NCI-H1930 (cell line): ENCODE measurements around the gene MTX1.
"Not testable (repeated sequence)": the region's sequence is repeated elsewhere in the genome, so short reads cannot be mapped to it uniquely, and the experiment has no call there.

ENCODE experiments used
- DNase-seq, 2 experiments: peaks; one replicate each; lab custom pipeline; 2025; lab: John Stamatoyannopoulos, UW

MTX1 gene

GRCh38 chr1:155189926-155190325 is 18.6 kb upstream of the MTX1 start:
- DNase-seq = not testable (repeated sequence)

- no peak for DNase-seq
These were observed 16.6 kb upstream of the MTX1 start for GRCh38 chr1:155191904-155192303.

GRCh38 chr1:155192346-155193274 is 15.9 kb upstream of the MTX1 start:
- no peak for DNase-seq

- DNase-seq = peak; percentile 76 to 83
These were observed 15.1 kb upstream of the MTX1 start for GRCh38 chr1:155193275-155193990.

- DNase-seq = not testable (repeated sequence)
These were observed 14.6 kb upstream of the MTX1 start for GRCh38 chr1:155193991-155194240.

- no peak for DNase-seq
These were observed 13.0 kb upstream of the MTX1 start for GRCh38 chr1:155195201-155196102.

- no peak for DNase-seq
These were observed 12.2 kb upstream of the MTX1 start for GRCh38 chr1:155196103-155196892.

GRCh38 chr1:155196893-155197638 is 11.4 kb upstream of the MTX1 start:
- DNase-seq = no peak

- no peak for DNase-seq
These were observed 10.5 kb upstream of the MTX1 start for GRCh38 chr1:155197901-155198546.

- DNase-seq = no peak
These were observed 10.0 kb upstream of the MTX1 start for GRCh38 chr1:155198547-155198906.

GRCh38 chr1:155199792-155200191 is 8.7 kb upstream of the MTX1 start:
- no peak for DNase-seq

- DNase-seq = no peak
These were observed 7.6 kb upstream of the MTX1 start for GRCh38 chr1:155200920-155201319.

GRCh38 chr1:155202198-155202597 is 6.3 kb upstream of the MTX1 start:
- DNase-seq = no peak

GRCh38 chr1:155202731-155203515 is 5.6 kb upstream of the MTX1 start:
- no peak for DNase-seq

GRCh38 chr1:155205035-155205434 is 3.5 kb upstream of the MTX1 start:
- DNase-seq = no peak

GRCh38 chr1:155205969-155206593 is 2.4 kb upstream of the MTX1 start:
- no peak for DNase-seq

GRCh38 chr1:155206891-155207805 is 1.3 kb upstream of the MTX1 start:
- DNase-seq = peak; percentile 64 to 70
